NCI-H226 (cell line): Measurements from ENCODE around the gene FAM53A.

Experiments
- DNase-seq: peaks from one replicate; pipeline ENCODE4 v3.0.0-alpha.2; 2015

Gene FAM53A

GRCh38 chr4:1637580-1638271 is 46.4 kb downstream of the FAM53A start:
- DNase-seq, result no peak

GRCh38 chr4:1636490-1637211 is 47.5 kb downstream of the FAM53A start:
- DNase-seq, result no peak

- no peak for DNase-seq
These were observed 48.6 kb downstream of the FAM53A start for GRCh38 chr4:1635464-1635863.

GRCh38 chr4:1633993-1634392 is 50.1 kb downstream of the FAM53A start:
- no peak for DNase-seq

GRCh38 chr4:1632109-1633104 is 51.7 kb downstream of the FAM53A start:
- DNase-seq, result no peak

- DNase-seq, result no peak
These were observed 53.0 kb downstream of the FAM53A start for GRCh38 chr4:1631136-1631535.

GRCh38 chr4:1630266-1630665 is 53.8 kb downstream of the FAM53A start:
- no peak for DNase-seq

GRCh38 chr4:1629699-1630083 is 54.4 kb downstream of the FAM53A start:
- DNase-seq, result no peak

GRCh38 chr4:1628892-1629698 is 55.0 kb downstream of the FAM53A start:
- DNase-seq, result no peak

GRCh38 chr4:1627417-1628313 is 56.4 kb downstream of the FAM53A start:
- no peak for DNase-seq

- no peak for DNase-seq
These were observed 57.2 kb downstream of the FAM53A start for GRCh38 chr4:1626941-1627340.

GRCh38 chr4:1626151-1626550 is 58.0 kb downstream of the FAM53A start:
- no peak for DNase-seq

- no peak for DNase-seq
These were observed 58.4 kb downstream of the FAM53A start for GRCh38 chr4:1625600-1626138.

- DNase-seq, result no peak
These were observed 59.6 kb downstream of the FAM53A start for GRCh38 chr4:1624519-1624910.

GRCh38 chr4:1623821-1624518 is 60.1 kb downstream of the FAM53A start:
- DNase-seq, result no peak

GRCh38 chr4:1623400-1623799 is 60.7 kb downstream of the FAM53A start:
- no peak for DNase-seq

- no peak for DNase-seq
These were observed 61.2 kb downstream of the FAM53A start for GRCh38 chr4:1622956-1623355.

GRCh38 chr4:1622238-1622637 is 61.9 kb downstream of the FAM53A start:
- DNase-seq, result no peak

- no peak for DNase-seq
These were observed 62.6 kb downstream of the FAM53A start for GRCh38 chr4:1621526-1621925.

- DNase-seq, result no peak
These were observed 64.9 kb downstream of the FAM53A start for GRCh38 chr4:1619151-1619672.
